A549 (cell line): ENCODE measurements around the gene TACC3. TPM values are rescaled to one million over a fixed set of nuclear protein-coding genes. Genes with fewer than 3 reads are reported as not detected.
A peak's percentile ranks its signal among the peaks of the same experiment; 100 is the strongest.

Experiments used
- ATAC-seq, 2 experiments: fragments of 200-7000 bp in 1 of 2; fragments of >200 bp in 1 of 2; cut with Nextera tagmentation in 1 of 2; cut with Tn5 transposase in 1 of 2; 3 replicates each; pipeline versions ENCODE4 v1.8.0 to v1.9.1; 2018 to 2020; ENCODE audit warnings: mild to moderate bottlenecking in 1 of 2, moderate library complexity in 1 of 2
- CTCF ChIA-PET: fragments of 300-600 bp; sonication (Branson Sonifier 250); formaldehyde crosslinking; extraction: SDS; loops from one replicate; lab custom pipeline; 2021; ENCODE audit warnings: antibody characterized with exemption, inconsistent platforms; lab: Yijun Ruan, JAX
- POLR2A ChIA-PET: fragments of 350-600 bp; formaldehyde crosslinking; extraction: SDS; loops from one replicate; lab custom pipeline; 2021; ENCODE audit warnings: antibody characterized with exemption, inconsistent platforms; lab: Yijun Ruan, JAX
- DNase-seq, 2 experiments: peaks; one replicate each; pipeline versions ENCODE4 v3.0.0 to v3.0.0-alpha.2; 2011 to 2016; ENCODE audit warnings: low read depth in 1 of 2, low spot score in 1 of 2
- FAIRE-seq: peaks from 2 replicates; lab custom pipeline; 2011; peaks lifted over from hg19 to GRCh38; lab: Jason Lieb, UNC
- H3K27ac ChIP-seq, 2 experiments: fragments of >200 bp; sonication (Bioruptor Twin); formaldehyde crosslinking; 3 replicates each; pipeline ENCODE4 v1.5.1; 2016 to 2017
- H3K4me1 ChIP-seq: fragments of >200 bp; sonication (Bioruptor Twin); formaldehyde crosslinking; 3 replicates; pipeline ENCODE4 v1.6.1; 2016
- H3K4me2 ChIP-seq: fragments of >200 bp; sonication (Bioruptor Twin); formaldehyde crosslinking; 3 replicates; pipeline ENCODE4 v1.6.1; 2016
- H3K4me3 ChIP-seq: fragments of >200 bp; sonication (Bioruptor Twin); formaldehyde crosslinking; 3 replicates; pipeline ENCODE4 v1.5.1; 2016
- H3K9me3 ChIP-seq: fragments of >200 bp; sonication (Bioruptor Twin); formaldehyde crosslinking; 3 replicates; pipeline ENCODE4 v1.6.1; 2016
- BHLHE40 ChIP-seq: IDR thresholded peaks from 2 replicates; pipeline ENCODE4 v1.6.1; 2012; ENCODE audit warnings: low read depth, low read length, inconsistent platforms
- CBX2 ChIP-seq: fragments of 200-600 bp; sonication (generic); IDR thresholded peaks from 2 replicates; pipeline ENCODE4 v1.6.1; 2016; ENCODE audit warnings: low read depth, mild to moderate bottlenecking, borderline replicate concordance
- CEBPB ChIP-seq, 2 experiments: fragments of >200 bp in 1 of 2; sonication (Bioruptor Twin) in 1 of 2; formaldehyde crosslinking in 1 of 2; IDR thresholded peaks; 2 replicates each; pipeline ENCODE4 v1.6.1; 2012 to 2016
- CHD4 ChIP-seq: fragments of 200-600 bp; sonication (generic); IDR thresholded peaks from 2 replicates; pipeline ENCODE4 v1.6.1; 2016; ENCODE audit warnings: antibody characterized with exemption, mild to moderate bottlenecking, borderline replicate concordance
- E2F6 ChIP-seq: IDR thresholded peaks from 2 replicates; pipeline ENCODE4 v1.6.1; 2012; ENCODE audit warnings: low read depth, borderline replicate concordance
- EP300 ChIP-seq, 2 experiments: fragments of >200 bp; sonication (Bioruptor Twin); formaldehyde crosslinking; IDR thresholded peaks; 2 replicates in 1 of 2; 3 replicates in 1 of 2; pipeline ENCODE4 v1.6.1; 2016 to 2017
- ESRRA ChIP-seq: fragments of 150-350 bp; IDR thresholded peaks from 2 replicates; pipeline ENCODE4 v1.6.1; 2014; ENCODE audit warnings: mild to moderate bottlenecking, low read length, borderline replicate concordance
- FOXS1 ChIP-seq: fragments of 250-450 bp; sonication (Bioruptor Pico); IDR thresholded peaks from 2 replicates; pipeline ENCODE4 v1.5.0; 2020; ENCODE audit warnings: mild to moderate bottlenecking, moderate library complexity
- HDAC2 ChIP-seq: fragments of 200-600 bp; sonication (generic); IDR thresholded peaks from 2 replicates; pipeline ENCODE4 v1.6.1; 2016
- HEYL ChIP-seq: fragments of 250-450 bp; sonication (Bioruptor Pico); IDR thresholded peaks from 2 replicates; pipeline ENCODE4 v1.8.0; 2021; ENCODE audit warnings: mild to moderate bottlenecking, moderate library complexity
- HOXA7 ChIP-seq: fragments of 250-450 bp; sonication (Bioruptor Pico); IDR thresholded peaks from 2 replicates; pipeline ENCODE4 v1.5.0; 2020; ENCODE audit warnings: mild to moderate bottlenecking, moderate library complexity
- HOXB13 ChIP-seq: fragments of 250-450 bp; sonication (Bioruptor Pico); IDR thresholded peaks from 2 replicates; pipeline ENCODE4 v1.5.0; 2020; ENCODE audit warnings: low read depth, mild to moderate bottlenecking, moderate library complexity
- JUNB ChIP-seq: fragments of >200 bp; sonication (Bioruptor Twin); formaldehyde crosslinking; IDR thresholded peaks from 2 replicates; pipeline ENCODE4 v1.6.1; 2016
- MAFK ChIP-seq: fragments of 450-650 bp; IDR thresholded peaks from 2 replicates; pipeline ENCODE4 v1.6.1; 2014; ENCODE audit not compliant: partially characterized antibody
- PBX3 ChIP-seq: IDR thresholded peaks from 2 replicates; pipeline ENCODE4 v1.6.1; 2012
- PHF8 ChIP-seq: fragments of 200-600 bp; sonication (generic); IDR thresholded peaks from 2 replicates; pipeline ENCODE4 v1.6.1; 2016; ENCODE audit warnings: low read depth, mild to moderate bottlenecking, antibody characterized with exemption, moderate library complexity, borderline replicate concordance
- POLR2A ChIP-seq: IDR thresholded peaks from 2 replicates; pipeline ENCODE4 v1.6.1; 2012; ENCODE audit warnings: mild to moderate bottlenecking, low read length
- POLR2AphosphoS2 ChIP-seq: conservative IDR thresholded peaks from 2 replicates; pipeline ENCODE4 v1.6.1; 2012; ENCODE audit warnings: low read length, improper control_type of control experiment, inconsistent platforms
- RARB ChIP-seq: fragments of 250-450 bp; sonication (Bioruptor Pico); IDR thresholded peaks from 2 replicates; pipeline ENCODE4 v1.8.0; 2021; ENCODE audit warnings: mild to moderate bottlenecking, moderate library complexity
- RCOR1 ChIP-seq: fragments of 150-350 bp; IDR thresholded peaks from 2 replicates; pipeline ENCODE4 v1.6.1; 2014; ENCODE audit warnings: antibody characterized with exemption, low read length, low read depth
- RFX5 ChIP-seq: fragments of 450-650 bp; IDR thresholded peaks from 2 replicates; pipeline ENCODE4 v1.7.1; 2014; ENCODE audit warnings: antibody characterized with exemption, mild to moderate bottlenecking, moderate library complexity
- ZSCAN20 ChIP-seq: fragments of 250-450 bp; sonication (Bioruptor Pico); IDR thresholded peaks from 2 replicates; pipeline ENCODE4 v1.8.0; 2022; ENCODE audit warnings: mild to moderate bottlenecking, moderate library complexity
- WGBS: methylation state at CpG from one replicate; pipeline ENCODE4 v1.1.6; 2017; ENCODE audit errors: missing lambda C conversion rate; 5-methylcytosine and 5-hydroxymethylcytosine counted together
- polyA plus RNA-seq, 4 experiments: library from polyadenylated mRNA; depleted of rRNA in 3 of 4; stranded (reverse); fragments of >200 nt; fragmentation: RNase III in 1 of 4; extraction: RNeasy Plus Mini Kit Qiagen cat#74134 plus additional on column Dnase treatment in 1 of 4; gene quantifications; 2 replicates in 3 of 4; 3 replicates in 1 of 4; pipeline ENCODE4 v1.2.3, GENCODE V29; 2011 to 2017
- TF ChIP-seq, protein P1 (sequence below): IDR thresholded peaks from 2 replicates; pipeline ENCODE4 v1.6.1; 2012
- TF ChIP-seq, protein P2 (sequence below): fragments of 450-650 bp; IDR thresholded peaks from 2 replicates; pipeline ENCODE4 v1.6.1; 2014; ENCODE audit warnings: antibody characterized with exemption

The TACC3 gene
- polyA plus RNA-seq, 2 of the 4 experiments (the other 2 are of a cell fraction), result 25.9 to 70.6 TPM

GRCh38 chr4:1746265-1746691, 25.0 kb downstream of the TACC3 start (continued):
- no peak for TF ChIP-seq CHD4
- TF ChIP-seq, protein P1, sequence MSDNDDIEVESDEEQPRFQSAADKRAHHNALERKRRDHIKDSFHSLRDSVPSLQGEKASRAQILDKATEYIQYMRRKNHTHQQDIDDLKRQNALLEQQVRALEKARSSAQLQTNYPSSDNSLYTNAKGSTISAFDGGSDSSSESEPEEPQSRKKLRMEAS, result no peak
- TF ChIP-seq RCOR1, result no peak

- ChIA-PET CTCF (interaction anchor here (0.6 to 13.8 kb wide), 29 partner anchors 10 to 366 kb away, joined by 3 to 227 read pairs (median 4); partner anchors contain the start of gene FGFR3), POLR2A (no interaction called here)
- no peak overlapping the region for H3K4me3 ChIP-seq
- peaks cover 3% of the 10 kb centered on the region for H3K4me1 ChIP-seq
- 74% methylated on average over 8 of the region's 33 CpGs for WGBS
- no peaks in the 10 kb centered on the region for H3K9me3 ChIP-seq
- FAIRE-seq, result no peak
- TF ChIP-seq, protein P1, result no peak
- TF ChIP-seq BHLHE40, result no peak
- TF ChIP-seq POLR2A, result no peak
- no peak for TF ChIP-seq ZSCAN20
- no peak for TF ChIP-seq RARB (CRISPR knock-in tag)
- TF ChIP-seq HOXB13 (CRISPR knock-in tag), result no peak
- no peak for TF ChIP-seq EP300 (IDR thresholded peaks at IDR 0.05)
- no peak overlapping the region for H3K27ac ChIP-seq
- peak in 1 of 2 experiments; percentile 11; a peak in 3 of 6 replicates for ATAC-seq
- no peak overlapping the region for H3K4me2 ChIP-seq
- no peak for DNase-seq
These were observed 25.7 kb downstream of the TACC3 start for GRCh38 chr4:1746919-1747602.

DNA sequence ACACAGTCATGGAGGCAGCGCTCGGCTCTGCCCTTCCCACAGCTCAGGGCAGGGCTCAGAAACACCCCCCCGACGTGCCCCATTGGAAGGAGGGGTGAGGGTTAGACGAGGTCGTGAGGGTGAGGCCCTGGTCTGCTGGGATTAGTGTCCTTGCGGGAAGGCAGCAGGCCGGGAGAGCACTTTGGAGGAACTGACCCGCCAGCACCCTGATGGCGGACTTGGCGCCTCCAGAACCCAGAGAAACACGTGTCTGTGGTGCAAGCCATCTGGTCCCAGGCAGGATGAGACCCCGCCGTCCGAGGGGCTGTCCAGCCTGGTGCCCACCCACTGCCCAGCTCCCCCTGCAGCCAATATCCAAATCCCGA, 26.3 kb downstream of the TACC3 start:
- ChIA-PET POLR2A (no interaction called here), CTCF (interaction anchor here (0.5 to 13.8 kb wide), 22 partner anchors 10 to 179 kb away, joined by 3 to 227 read pairs (median 6); partner anchors contain the start of gene FGFR3)
- DNase-seq, result no peak
- FAIRE-seq, result no peak
- TF ChIP-seq RFX5 (no peak), HDAC2 (no peak), ESRRA (no peak), HOXA7 (CRISPR knock-in tag) (no peak), CBX2 (no peak), EP300 (IDR thresholded peaks at IDR 0.05) (no peak), MAFK (no peak), BHLHE40 (no peak), CEBPB (IDR thresholded peaks at IDR 0.05) (no peak), POLR2A (no peak), FOXS1 (CRISPR knock-in tag) (no peak), POLR2AphosphoS2 (no peak), JUNB (no peak), PBX3 (no peak), E2F6 (no peak), PHF8 (no peak), HEYL (CRISPR knock-in tag) (no peak)
- TF ChIP-seq, protein P2, sequence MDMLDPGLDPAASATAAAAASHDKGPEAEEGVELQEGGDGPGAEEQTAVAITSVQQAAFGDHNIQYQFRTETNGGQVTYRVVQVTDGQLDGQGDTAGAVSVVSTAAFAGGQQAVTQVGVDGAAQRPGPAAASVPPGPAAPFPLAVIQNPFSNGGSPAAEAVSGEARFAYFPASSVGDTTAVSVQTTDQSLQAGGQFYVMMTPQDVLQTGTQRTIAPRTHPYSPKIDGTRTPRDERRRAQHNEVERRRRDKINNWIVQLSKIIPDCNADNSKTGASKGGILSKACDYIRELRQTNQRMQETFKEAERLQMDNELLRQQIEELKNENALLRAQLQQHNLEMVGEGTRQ, result no peak
- no peak overlapping the region for H3K4me2 ChIP-seq
- 90% methylated on average over 10 of the region's 16 CpGs for WGBS
- H3K27ac ChIP-seq, result no peak overlapping the region
- no peaks in the 10 kb centered on the region for H3K9me3 ChIP-seq
- H3K4me3 ChIP-seq, result no peak overlapping the region
- no peak for ATAC-seq
- H3K4me1 ChIP-seq, result peaks cover 8% of the 10 kb centered on the region
